Measurements from ENCODE around the gene KSR1.

- no peak for TF ChIP-seq EP300 (IDR thresholded peaks at IDR 0.05; ENCODE audit: borderline replicate concordance in 1 of 2, control insufficient read depth in 1 of 2, low read depth in 2 of 2, low read length in 2 of 2)
- no peak for TF ChIP-seq CTCF (IDR thresholded peaks at IDR 0.05 in 2 of 3, conservative IDR thresholded peaks at IDR 0.05 in 1 of 3; ENCODE audit: control insufficient read depth in 2 of 3, extremely low read depth in 1 of 3, insufficient read depth in 1 of 3, low read depth in 3 of 3, low read length in 3 of 3)
- TF ChIP-seq POLR2A (IDR thresholded peaks at IDR 0.05; ENCODE audit: low read depth, low read length), result no peak
- TF ChIP-seq YBX1 (IDR thresholded peaks at IDR 0.05), result no peak
- no peak for TF ChIP-seq ZBTB11 (CRISPR knock-in tag; IDR thresholded peaks at IDR 0.05)
- no peak for TF ChIP-seq MAX (IDR thresholded peaks at IDR 0.05; ENCODE audit: low read depth, low read length)
- no peak for TF ChIP-seq ZNF274 (IDR thresholded peaks at IDR 0.05; ENCODE audit: insufficient read depth, insufficient read length)
- TF ChIP-seq CREM (IDR thresholded peaks at IDR 0.05; ENCODE audit: low read depth), result no peak
Observed at GRCh38 chr17:27540318-27541101, 84.3 kb downstream of the KSR1 start.

Measured in GM12878 (cell line).